OCI-LY3 (cell line): ENCODE results near the gene SYCN.

Source experiments
- H2AFZ ChIP-seq: fragments of 200-600, 300-600 bp; shearing (Covaris generic); 2 replicates; pipeline ENCODE4 v1.6.0; 2014; ENCODE audit warnings: antibody characterized with exemption, low read depth, low read length
- H3K27ac ChIP-seq: fragments of 200-600, 300-600 bp; sonication (generic); 2 replicates; pipeline ENCODE4 v1.5.1; 2014; ENCODE audit warnings: mild to moderate bottlenecking, low read length, moderate library complexity, mixed read lengths
- H3K27me3 ChIP-seq: fragments of 200-600, 300-600 bp; sonication (generic); 2 replicates; pipeline ENCODE4 v1.6.1; 2014; ENCODE audit warnings: low read depth, low read length, mixed read lengths
- H3K36me3 ChIP-seq: fragments of 200-600, 300-600 bp; sonication (generic); replicated peaks from 2 replicates; pipeline ENCODE3; 2014; ENCODE audit warnings: low read depth, low read length, mixed read lengths
- H3K4me1 ChIP-seq: fragments of 300-600, 200-600 bp; sonication (generic); 2 replicates; pipeline ENCODE4 v1.6.1; 2014; ENCODE audit warnings: low read length, mixed read lengths
- H3K4me2 ChIP-seq: fragments of 200-600, 300-600 bp; sonication (generic); 2 replicates; pipeline ENCODE4 v1.6.1; 2014; ENCODE audit warnings: low read length, mixed read lengths
- H3K4me3 ChIP-seq: fragments of 300-600, 200-600 bp; sonication (generic); 2 replicates; pipeline ENCODE4 v1.5.1; 2014; ENCODE audit warnings: antibody characterized with exemption, mild to moderate bottlenecking, low read length, moderate library complexity
- H3K79me2 ChIP-seq: fragments of 300-600, 200-600 bp; shearing (Covaris generic); 2 replicates; pipeline ENCODE4 v1.6.1; 2014; ENCODE audit warnings: mild to moderate bottlenecking, low read length, mixed read lengths
- H3K9ac ChIP-seq: fragments of 300-600, 200-600 bp; shearing (Covaris generic); 2 replicates; pipeline ENCODE4 v1.6.0; 2014; ENCODE audit warnings: mild to moderate bottlenecking, low read length, moderate library complexity
- H3K9me3 ChIP-seq: fragments of 200-600, 300-600 bp; shearing (Covaris generic); 2 replicates; pipeline ENCODE4 v1.6.1; 2014; ENCODE audit warnings: low read length, mixed read lengths; ENCODE audit not compliant: insufficient read depth
- H4K20me1 ChIP-seq: fragments of 200-600, 300-600 bp; sonication (generic); 2 replicates; pipeline ENCODE4 v1.6.1; 2016; ENCODE audit warnings: low read length, mixed read lengths; ENCODE audit not compliant: insufficient read depth
- CTCF ChIP-seq: fragments of 200-600, 300-600 bp; sonication (generic); IDR thresholded peaks from 2 replicates; pipeline ENCODE4 v1.5.1; 2014; ENCODE audit warnings: antibody characterized with exemption, low read length, low read depth
- EZH2phosphoT487 ChIP-seq: fragments of 200-600 bp; shearing (Covaris generic); IDR thresholded peaks from 2 replicates; pipeline ENCODE4 v1.6.1; 2018; ENCODE audit warnings: antibody characterized with exemption, mixed run types, low read depth

Gene SYCN

GRCh38 chr19:39160889-39161672 lies 43.0 kb downstream of the SYCN start:
- no peak overlapping the region for H3K4me2 ChIP-seq
- no peaks in the 10 kb centered on the region for H3K27me3 ChIP-seq
- TF ChIP-seq EZH2phosphoT487 = no peak
- no peak for TF ChIP-seq CTCF
- H2AFZ ChIP-seq = no peak overlapping the region
- no peak overlapping the region for H3K9ac ChIP-seq
- no peaks in the 10 kb centered on the region for H3K9me3 ChIP-seq
- no peaks in the 10 kb centered on the region for H3K4me1 ChIP-seq
- H3K36me3 ChIP-seq = no peaks in the 10 kb centered on the region
- H3K27ac ChIP-seq = no peak overlapping the region
- H3K79me2 ChIP-seq = no peaks in the 10 kb centered on the region
- peaks cover 36% of the 10 kb centered on the region for H4K20me1 ChIP-seq
- no peak overlapping the region for H3K4me3 ChIP-seq

GRCh38 chr19:39160523-39160861 lies 43.6 kb downstream of the SYCN start:
- Histone ChIP-seq H3K4me1 (no peaks in the 10 kb centered on the region), H3K4me3 (no peak overlapping the region), H3K27me3 (no peaks in the 10 kb centered on the region), H3K36me3 (no peaks in the 10 kb centered on the region), H3K9ac (no peak overlapping the region), H2AFZ (no peak overlapping the region), H3K4me2 (no peak overlapping the region), H3K27ac (no peak overlapping the region), H3K79me2 (no peaks in the 10 kb centered on the region), H3K9me3 (no peaks in the 10 kb centered on the region), H4K20me1 (peaks cover 41% of the 10 kb centered on the region)
- TF ChIP-seq EZH2phosphoT487 (no peak), CTCF (no peak)

GRCh38 chr19:39158646-39159260 lies 45.3 kb downstream of the SYCN start:
- Histone ChIP-seq H2AFZ (no peak overlapping the region), H3K4me3 (no peak overlapping the region), H3K4me2 (no peak overlapping the region), H3K36me3 (no peaks in the 10 kb centered on the region), H3K27me3 (no peaks in the 10 kb centered on the region), H3K79me2 (no peaks in the 10 kb centered on the region; the same call in 1 of the 2 replicates), H4K20me1 (peaks cover 57% of the 10 kb centered on the region), H3K9ac (no peak overlapping the region), H3K9me3 (no peaks in the 10 kb centered on the region), H3K27ac (no peak overlapping the region), H3K4me1 (no peaks in the 10 kb centered on the region)
- no peak for TF ChIP-seq CTCF

- no peak overlapping the region for H3K4me2 ChIP-seq
- H3K27ac ChIP-seq = no peak overlapping the region
- peaks cover 52% of the 10 kb centered on the region for H4K20me1 ChIP-seq
- H3K27me3 ChIP-seq = no peaks in the 10 kb centered on the region
- H3K79me2 ChIP-seq = no peaks in the 10 kb centered on the region; the same call in 1 of the 2 replicates
- TF ChIP-seq EZH2phosphoT487 = no peak
- no peak for TF ChIP-seq CTCF
- H3K9ac ChIP-seq = no peak overlapping the region
- H3K9me3 ChIP-seq = no peaks in the 10 kb centered on the region
- no peak overlapping the region for H3K4me3 ChIP-seq
- no peaks in the 10 kb centered on the region for H3K4me1 ChIP-seq
- H3K36me3 ChIP-seq = no peaks in the 10 kb centered on the region
- H2AFZ ChIP-seq = no peak overlapping the region
Measured at GRCh38 chr19:39157997-39158389, 46.1 kb downstream of the SYCN start.
